ENCODE measurements around the gene POLR2J.

- no peak for TF ChIP-seq CTCF (conservative IDR thresholded peaks at IDR 0.05)
- no peak for TF ChIP-seq EZH2 (IDR thresholded peaks at IDR 0.05; ENCODE audit: low read depth)
These were observed 9.3 kb downstream of the POLR2J start for GRCh38 chr7:102469351-102469971.
